Spleen (tissue), 11 donors: Measurements from ENCODE around the gene HIGD1A. TPM values are rescaled to one million over a fixed set of nuclear protein-coding genes. Genes with fewer than 3 reads are reported as not detected.

Source experiments
- DNase-seq: peaks from one replicate; pipeline ENCODE4 v3.0.0-alpha.2; 2020
- H3K27ac ChIP-seq, 8 donors: fragments of 200-600 bp; sonication (generic) in 7 of 8; 1 replicate in 4 of 8; 2 replicates in 4 of 8; pipeline versions ENCODE4 v1.5.0 to v1.8.0; 2016 to 2021; ENCODE audit warnings: inconsistent platforms in 4 of 8, mild to moderate bottlenecking in 4 of 8, moderate library complexity in 1 of 8
- H3K27me3 ChIP-seq, 7 donors: fragments of 200-600 bp; sonication (generic) in 6 of 7; replicated peaks in 1 of 7; 1 replicate in 4 of 7; 2 replicates in 3 of 7; pipeline versions ENCODE4 v1.5.0 to v1.8.0; 2016 to 2021; ENCODE audit warnings: inconsistent platforms in 3 of 7, mild to moderate bottlenecking in 1 of 7
- H3K36me3 ChIP-seq, 6 donors: fragments of 200-600 bp; sonication (generic) in 5 of 6; 1 replicate in 4 of 6; 2 replicates in 2 of 6; pipeline versions ENCODE4 v1.5.0 to v1.8.0; 2016 to 2021; ENCODE audit warnings: inconsistent platforms in 2 of 6
- H3K4me1 ChIP-seq, 6 donors: fragments of 200-600 bp; sonication (generic) in 5 of 6; 1 replicate in 3 of 6; 2 replicates in 3 of 6; pipeline versions ENCODE4 v1.5.0 to v1.8.0; 2016 to 2021; ENCODE audit warnings: inconsistent platforms in 3 of 6
- H3K4me3 ChIP-seq, 8 donors: fragments of 200-600 bp; sonication (generic) in 7 of 8; 1 replicate in 4 of 8; 2 replicates in 4 of 8; pipeline versions ENCODE4 v1.5.0 to v1.8.0; 2016 to 2021; ENCODE audit warnings: inconsistent platforms in 4 of 8, mild to moderate bottlenecking in 4 of 8, moderate library complexity in 2 of 8
- H3K9me3 ChIP-seq, 8 donors: fragments of 200-600 bp; sonication (generic) in 7 of 8; 1 replicate in 4 of 8; 2 replicates in 4 of 8; pipeline versions ENCODE4 v1.5.0 to v1.8.0; 2016 to 2021; ENCODE audit warnings: inconsistent platforms in 4 of 8
- CTCF ChIP-seq, 11 experiments: fragments of 200-600 bp in 7 of 11; fragments of 450-650 bp in 4 of 11; sonication (generic) in 4 of 11; IDR thresholded peaks in 8 of 11; conservative IDR thresholded peaks in 3 of 11; 1 replicate in 7 of 11; 2 replicates in 4 of 11; pipeline versions ENCODE4 v1.4.0 to v1.8.0; 2016 to 2021; ENCODE audit warnings: antibody characterized with exemption in 11 of 11, inconsistent platforms in 4 of 11, mild to moderate bottlenecking in 1 of 11
- POLR2A ChIP-seq, 3 donors: fragments of 450-650 bp; IDR thresholded peaks; one replicate each; pipeline ENCODE4 v1.5.1; 2017; ENCODE audit warnings: antibody characterized with exemption in 3 of 3, mild to moderate bottlenecking in 1 of 3
- POLR2AphosphoS5 ChIP-seq, 3 donors: sonication (generic); formaldehyde crosslinking; IDR thresholded peaks; one replicate each; pipeline ENCODE4 v1.5.1; 2017; ENCODE audit warnings: antibody characterized with exemption in 3 of 3
- WGBS, 5 donors: extraction: QIAGEN DNeasy Blood & Tissue Kit in 3 of 5; methylation state at CpG; one replicate each; pipeline versions ENCODE4 v1.1.5 to v1.1.7; 2013 to 2018; 5-methylcytosine and 5-hydroxymethylcytosine counted together
- intact Hi-C: fragments of 100-400 bp; cut with DNase I; formaldehyde crosslinking; loops from one replicate; pipeline ENCODE4 v1.15.0; 2023; ENCODE audit warnings: low total_unique reads
- polyA plus RNA-seq, 3 donors: library from polyadenylated mRNA; stranded (reverse); fragments of 200-250 nt; gene quantifications; one replicate each; pipeline ENCODE4 v1.2.1, GENCODE V29; 2013
- total RNA-seq, 7 donors: library from RNA; depleted of rRNA in 3 of 7; stranded (reverse); fragments of >200 nt in 3 of 7; fragmentation: NEBNext Ultra II Directional in 4 of 7; extraction: Animal tissue kit (Norgen Biotek cat#: 25700) in 4 of 7; gene quantifications; one replicate each; pipeline versions ENCODE4 v1.1.0 to v1.2.1, GENCODE V29; 2016 to 2021
- donor health status: healthy with polysubstance abuse.
- donor health status: DM: no; HTN: no; CAD: no; lungs with moderate emphysema.
- donor health status: DM: no; HTN: no; CAD: no.
- donor health status: Bipolar disorder and iron deficiency.
- donor health status: healthy.
- donor health status: DM: no; HTN: no; CAD: no.
- donor health status: DM: yes; HTN: yes; CAD: no.

The HIGD1A gene
- total and polyA plus RNA-seq, 10 donors = 39.4 to 89.0 (median 59.6) TPM

- peak; percentile 65 for DNase-seq
Measured at GRCh38 chr3:42751609-42752008, 52.7 kb downstream of the HIGD1A start.

GRCh38 chr3:42750834-42751233, 53.5 kb downstream of the HIGD1A start:
- peak; percentile 56 for DNase-seq
- peaks cover 0 to 14% (median 0%) of the 10 kb centered on the region in 6 donors for H3K4me1 ChIP-seq
- H3K36me3 ChIP-seq = peaks cover 0 to 7% (median 0%) of the 10 kb centered on the region in 6 donors
- no peak overlapping the region for H3K4me3 ChIP-seq
- TF ChIP-seq POLR2AphosphoS5 (IDR thresholded peaks at IDR 0.05) (no peak), CTCF (IDR thresholded peaks at IDR 0.05 in 8 of 11, conservative IDR thresholded peaks at IDR 0.05 in 3 of 11) (no peak), POLR2A (IDR thresholded peaks at IDR 0.05) (no peak)
- no peak overlapping the region for H3K27ac ChIP-seq
- H3K27me3 ChIP-seq = no peaks in the 10 kb centered on the region
- intact Hi-C loops = no loop called here
- H3K9me3 ChIP-seq = no peaks in the 10 kb centered on the region
- WGBS, 5 donors = 60 to 93% (median 91%) methylated on average over 1 to 7 of the region's 7 CpGs

More at GRCh38 chr3:42751609-42752008, 52.7 kb downstream of the HIGD1A start:
- peaks cover 0 to 14% (median 0%) of the 10 kb centered on the region in 6 donors for H3K4me1 ChIP-seq
- no peaks in the 10 kb centered on the region for H3K27me3 ChIP-seq
- TF ChIP-seq CTCF (IDR thresholded peaks at IDR 0.05 in 8 of 11, conservative IDR thresholded peaks at IDR 0.05 in 3 of 11) (no peak), POLR2A (IDR thresholded peaks at IDR 0.05) (no peak), POLR2AphosphoS5 (IDR thresholded peaks at IDR 0.05) (no peak)
- 83 to 96% (median 86%) methylated on average over 7 to 9 of the region's 9 CpGs for WGBS, 5 donors
- peaks cover 0 to 7% (median 0%) of the 10 kb centered on the region in 6 donors for H3K36me3 ChIP-seq
- no peaks in the 10 kb centered on the region for H3K9me3 ChIP-seq
- intact Hi-C loops = no loop called here
- H3K27ac ChIP-seq = no peak overlapping the region
- no peak overlapping the region for H3K4me3 ChIP-seq

GRCh38 chr3:42749753-42750231, 54.5 kb downstream of the HIGD1A start:
- Histone ChIP-seq H3K27ac (no peak overlapping the region), H3K36me3 (peaks cover 0 to 7% (median 0%) of the 10 kb centered on the region in 6 donors), H3K27me3 (no peaks in the 10 kb centered on the region), H3K4me3 (no peak overlapping the region), H3K9me3 (no peaks in the 10 kb centered on the region), H3K4me1 (peaks cover 0 to 14% (median 0%) of the 10 kb centered on the region in 6 donors)
- DNase-seq = peak; percentile 63
- TF ChIP-seq POLR2A (IDR thresholded peaks at IDR 0.05) (no peak), POLR2AphosphoS5 (IDR thresholded peaks at IDR 0.05) (no peak), CTCF (IDR thresholded peaks at IDR 0.05 in 8 of 11, conservative IDR thresholded peaks at IDR 0.05 in 3 of 11) (peak in 4 of 11 experiments; percentile 22 to 52 (median 33))
- intact Hi-C loops = loop anchor here (10.0 kb wide), 2 partner anchors 95 to 175 kb away; partner anchors contain the start of gene ZBTB47
- WGBS, 5 donors = 64 to 73% (median 67%) methylated on average over 10 of the region's 10 CpGs

- Histone ChIP-seq H3K27me3 (no peaks in the 10 kb centered on the region), H3K4me3 (no peak overlapping the region), H3K36me3 (peaks cover 0 to 7% (median 0%) of the 10 kb centered on the region in 6 donors), H3K4me1 (peaks cover 0 to 17% (median 3%) of the 10 kb centered on the region in 6 donors), H3K9me3 (no peaks in the 10 kb centered on the region), H3K27ac (no peak overlapping the region)
- WGBS, 5 donors = 89 to 96% (median 91%) methylated on average over 10 of the region's 10 CpGs
- intact Hi-C loops = loop anchor here (10.0 kb wide), 2 partner anchors 94 to 174 kb away; partner anchors contain the start of gene ZBTB47
- peak; percentile 63 for DNase-seq
- TF ChIP-seq POLR2AphosphoS5 (IDR thresholded peaks at IDR 0.05) (no peak), CTCF (IDR thresholded peaks at IDR 0.05 in 8 of 11, conservative IDR thresholded peaks at IDR 0.05 in 3 of 11) (no peak), POLR2A (IDR thresholded peaks at IDR 0.05) (no peak)
Measured at GRCh38 chr3:42749025-42749752, 55.1 kb downstream of the HIGD1A start.
